Measurements from ENCODE around the gene PRMT2. TPM values are rescaled to one million over a fixed set of nuclear protein-coding genes. Genes with fewer than 3 reads are reported as not detected.
"Not testable (repeated sequence)": the region's sequence is repeated elsewhere in the genome, so short reads cannot be mapped to it uniquely, and the experiment has no call there.

Gene PRMT2
- total and polyA plus RNA-seq, 2 donors from 2014 or later = 82.6 to 100 TPM

DNA sequence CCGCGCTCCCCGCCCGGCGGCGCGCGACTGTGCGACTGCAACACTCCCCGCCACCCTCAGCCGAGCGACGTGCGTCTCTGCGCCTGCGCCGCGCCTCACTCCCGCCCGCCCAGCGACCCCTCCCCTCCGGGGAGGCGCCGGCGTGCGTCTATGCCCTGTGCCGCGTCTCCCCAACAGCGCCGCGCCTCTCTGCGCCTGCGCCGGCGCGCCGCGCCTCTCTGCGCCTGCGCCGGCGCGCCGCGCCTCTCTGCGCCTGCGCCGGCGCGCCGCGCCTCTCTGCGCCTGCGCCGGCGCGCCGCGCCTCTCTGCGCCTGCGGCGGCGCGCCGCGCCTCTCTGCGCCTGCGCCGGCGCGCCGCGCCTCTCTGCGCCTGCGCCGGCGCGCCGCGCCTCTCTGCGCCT lies 63.2 kb downstream of the PRMT2 start:
- H3K4me3 ChIP-seq (ENCODE audit: low read length in 3 of 3); intact Hi-C loops (cut with DNase I); H3K9me3 ChIP-seq (ENCODE audit: control insufficient read depth in 2 of 3, insufficient read depth in 1 of 3, low read length in 3 of 3); FAIRE-seq; H3K4me1 ChIP-seq (ENCODE audit: control insufficient read depth in 2 of 3, insufficient read depth in 2 of 3, low read depth in 1 of 3, low read length in 3 of 3); H3K36me3 ChIP-seq (ENCODE audit: control insufficient read depth in 2 of 3, insufficient read depth in 3 of 3, low read length in 3 of 3); H3K9ac ChIP-seq (ENCODE audit: low read length in 3 of 3); DNase-seq; H3K27me3 ChIP-seq (ENCODE audit: control insufficient read depth, insufficient read depth, low read length); H3K27ac ChIP-seq (ENCODE audit: low read depth in 2 of 2, low read length in 2 of 2): not testable (repeated sequence)

DNA sequence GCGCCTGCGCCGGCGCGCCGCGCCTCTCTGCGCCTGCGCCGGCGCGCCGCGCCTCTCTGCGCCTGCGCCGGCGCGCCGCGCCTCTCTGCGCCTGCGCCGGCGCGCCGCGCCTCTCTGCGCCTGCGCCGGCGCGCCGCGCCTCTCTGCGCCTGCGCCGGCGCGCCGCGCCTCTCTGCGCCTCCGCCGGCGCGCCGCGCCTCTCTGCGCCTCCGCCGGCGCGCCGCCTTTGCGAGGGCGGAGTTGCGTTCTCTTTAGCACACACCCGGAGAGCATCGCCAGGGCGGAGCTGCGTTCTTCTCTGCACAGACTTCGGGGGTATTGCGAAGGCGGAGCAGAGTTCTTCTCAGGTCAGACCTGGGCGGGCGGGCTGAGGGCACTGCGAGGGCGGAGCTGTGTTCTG lies 63.6 kb downstream of the PRMT2 start:
- H3K4me1 ChIP-seq (ENCODE audit: control insufficient read depth in 2 of 3, insufficient read depth in 2 of 3, low read depth in 1 of 3, low read length in 3 of 3); FAIRE-seq; intact Hi-C loops (cut with DNase I); DNase-seq; H3K9ac ChIP-seq (ENCODE audit: low read length in 3 of 3); H3K9me3 ChIP-seq (ENCODE audit: control insufficient read depth in 2 of 3, insufficient read depth in 1 of 3, low read length in 3 of 3); H3K27ac ChIP-seq (ENCODE audit: low read depth in 2 of 2, low read length in 2 of 2); H3K4me3 ChIP-seq (ENCODE audit: low read length in 3 of 3); H3K36me3 ChIP-seq (ENCODE audit: control insufficient read depth in 2 of 3, insufficient read depth in 3 of 3, low read length in 3 of 3); H3K27me3 ChIP-seq (ENCODE audit: control insufficient read depth, insufficient read depth, low read length): not testable (repeated sequence)

Other genes starting within 250 kb of the PRMT2 start
- 36.5 TPM for gene DIP2A, start 176.8 kb upstream of the PRMT2 start, total RNA-seq
- 8.7 TPM for gene DIP2A, start 176.8 kb upstream of the PRMT2 start, polyA plus RNA-seq (ENCODE audit: insufficient read depth, low read depth, low replicate concordance)
- 6.9 TPM for gene S100B, start 30.6 kb upstream of the PRMT2 start, total RNA-seq
- 2.6 TPM for gene S100B, start 30.6 kb upstream of the PRMT2 start, polyA plus RNA-seq (ENCODE audit: insufficient read depth, low read depth, low replicate concordance)